ENCODE data around the gene KRT84. TPM values are rescaled to one million over a fixed set of nuclear protein-coding genes. Genes with fewer than 3 reads are reported as not detected.

Gene KRT84
- total and polyA plus RNA-seq, 10 of the 15 experiments (the other 5 are each of a cell fraction or from before 2014, with no cell fraction given) = not detected

GRCh38 chr12:52369211-52369610 is 16.2 kb downstream of the KRT84 start (continued):
- TF ChIP-seq CEBPZ (IDR thresholded peaks at IDR 0.05; ENCODE audit: low read depth, low read length) = no peak
- TF ChIP-seq HDAC6 (IDR thresholded peaks at IDR 0.05; ENCODE audit: unreplicated experiment) = no peak
- no peak for TF ChIP-seq EP300 (IDR thresholded peaks at IDR 0.05; ENCODE audit: borderline replicate concordance in 1 of 2, control insufficient read depth in 1 of 2, low read depth in 2 of 2, low read length in 2 of 2)

GRCh38 chr12:52368508-52368907 is 16.9 kb downstream of the KRT84 start:
- Histone ChIP-seq H3K27me3 (replicated peaks in 1 of 2; ENCODE audit: control insufficient read depth in 2 of 2, insufficient read depth in 2 of 2, low read length in 1 of 2) (peaks cover 2 to 4% of the 10 kb centered on the region in 2 experiments; a peak in 3 of 4 replicates), H3K36me3 (ENCODE audit: control insufficient read depth in 2 of 2, insufficient read depth in 2 of 2, low read length in 1 of 2) (no peaks in the 10 kb centered on the region), H3K9ac (ENCODE audit: control insufficient read depth, insufficient read depth, low read length) (no peak overlapping the region), H3K9me3 (replicated peaks; ENCODE audit: control insufficient read depth, insufficient read depth, low read length) (no peaks in the 10 kb centered on the region), H3K4me3 (no peak overlapping the region), H2AFZ (ENCODE audit: control insufficient read depth, low read depth, low read length) (no peak overlapping the region), H3K4me2 (ENCODE audit: control insufficient read depth, insufficient read depth) (no peak overlapping the region), H3K4me1 (ENCODE audit: control insufficient read depth, insufficient read depth, low read length) (no peaks in the 10 kb centered on the region), H3K79me2 (ENCODE audit: control insufficient read depth, insufficient read depth, low read length) (no peaks in the 10 kb centered on the region), H3K27ac (ENCODE audit: control insufficient read depth, insufficient read depth) (no peak overlapping the region), H4K20me1 (ENCODE audit: control insufficient read depth, insufficient read depth) (no peaks in the 10 kb centered on the region; the same call in 1 of the 2 replicates)
- FAIRE-seq (no peak), ATAC-seq (no peak), DNase-seq (ENCODE audit: low read depth, low spot score) (no peak)
- intact Hi-C loops (cut with micrococcal nuclease; ENCODE audit: unreplicated experiment) (no loop called here), in situ Hi-C loops (cut with MboI) (no loop called here)
- BruUV-seq (replicated peaks) = no TSS peak
- ChIA-PET RAD21 (ENCODE audit: unreplicated experiment) (no interaction called here), CTCF (interaction anchor here (0.7 to 1.4 kb wide), 3 partner anchors 212 to 1255 kb away, joined by 3 to 5 read pairs (median 5); no protein-coding TSS in a partner anchor), POLR2A (no interaction called here), SMC1A (ENCODE audit: uncharacterized antibody, unreplicated experiment) (interaction anchor here (0.6 kb wide), 1 partner anchor 16 kb away, joined by 4 read pairs; no protein-coding TSS in a partner anchor)
- TF ChIP-seq RELA (IDR thresholded peaks at IDR 0.05; ENCODE audit: borderline replicate concordance, partially characterized antibody) (no peak), BHLHE40 (IDR thresholded peaks at IDR 0.05; ENCODE audit: borderline replicate concordance in 1 of 2, low read depth in 2 of 2, low read length in 1 of 2) (no peak), ESRRA (IDR thresholded peaks at IDR 0.05; ENCODE audit: low read length) (no peak), USF1 (IDR thresholded peaks at IDR 0.05; ENCODE audit: borderline replicate concordance, extremely low read length, insufficient read depth, low read depth, low read length) (no peak), NRF1 (conservative IDR thresholded peaks at IDR 0.05; ENCODE audit: low read depth, low read length) (no peak), SREBF1 (IDR thresholded peaks at IDR 0.05; ENCODE audit: low read length) (no peak)
- WGBS (ENCODE audit: insufficient coverage, insufficient replicate concordance, low lambda C conversion rate, missing lambda C conversion rate) = 0% methylated on average over 3 of the region's 3 CpGs

All from GM12878 (cell line).